Endometrial microvascular endothelial cells (primary cell): ENCODE data around the gene SIK1. TPM values are rescaled to one million over a fixed set of nuclear protein-coding genes. Genes with fewer than 3 reads are reported as not detected.
"Not testable (repeated sequence)": the region's sequence is repeated elsewhere in the genome, so short reads cannot be mapped to it uniquely, and the experiment has no call there.

ENCODE experiments used
- in situ Hi-C: cut with HindIII; loops from 2 replicates; pipeline ENCODE4 v1.10.0; 2017; ENCODE audit warnings: low sequenced_read_pairs, low pct_unique_long_range_greater_than_20kb; ENCODE audit errors: inconsistent ontology term
- total RNA-seq: library from RNA; depleted of rRNA; stranded (reverse); fragments of >200 nt; gene quantifications from one replicate; pipeline ENCODE4 v1.2.3, GENCODE V29; 2015; ENCODE audit errors: inconsistent ontology term

Gene SIK1
- total RNA-seq, 1 donor from 2014 or later = 0.09 TPM

DNA sequence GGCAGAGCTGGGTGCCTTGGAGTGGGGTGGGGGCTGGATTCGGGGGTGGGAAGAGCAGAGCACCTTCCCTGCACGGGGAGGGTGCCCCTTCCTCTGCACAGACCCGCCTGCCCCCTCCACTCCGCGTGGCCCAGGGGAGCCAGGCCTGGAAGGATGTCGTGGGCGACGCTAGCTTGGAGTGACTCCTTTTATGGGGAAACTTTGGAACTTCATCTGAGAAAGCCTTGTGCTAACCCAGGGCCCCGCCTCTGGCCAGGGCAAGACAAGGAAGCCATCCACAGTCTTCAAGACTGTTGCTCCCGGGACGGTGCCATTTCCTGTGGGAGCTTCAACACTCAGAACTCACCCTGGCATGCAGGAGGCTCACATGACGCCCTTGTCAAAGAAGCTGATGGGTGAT, 15.6 kb upstream of the SIK1 start:
- in situ Hi-C loops = not testable (repeated sequence)

DNA sequence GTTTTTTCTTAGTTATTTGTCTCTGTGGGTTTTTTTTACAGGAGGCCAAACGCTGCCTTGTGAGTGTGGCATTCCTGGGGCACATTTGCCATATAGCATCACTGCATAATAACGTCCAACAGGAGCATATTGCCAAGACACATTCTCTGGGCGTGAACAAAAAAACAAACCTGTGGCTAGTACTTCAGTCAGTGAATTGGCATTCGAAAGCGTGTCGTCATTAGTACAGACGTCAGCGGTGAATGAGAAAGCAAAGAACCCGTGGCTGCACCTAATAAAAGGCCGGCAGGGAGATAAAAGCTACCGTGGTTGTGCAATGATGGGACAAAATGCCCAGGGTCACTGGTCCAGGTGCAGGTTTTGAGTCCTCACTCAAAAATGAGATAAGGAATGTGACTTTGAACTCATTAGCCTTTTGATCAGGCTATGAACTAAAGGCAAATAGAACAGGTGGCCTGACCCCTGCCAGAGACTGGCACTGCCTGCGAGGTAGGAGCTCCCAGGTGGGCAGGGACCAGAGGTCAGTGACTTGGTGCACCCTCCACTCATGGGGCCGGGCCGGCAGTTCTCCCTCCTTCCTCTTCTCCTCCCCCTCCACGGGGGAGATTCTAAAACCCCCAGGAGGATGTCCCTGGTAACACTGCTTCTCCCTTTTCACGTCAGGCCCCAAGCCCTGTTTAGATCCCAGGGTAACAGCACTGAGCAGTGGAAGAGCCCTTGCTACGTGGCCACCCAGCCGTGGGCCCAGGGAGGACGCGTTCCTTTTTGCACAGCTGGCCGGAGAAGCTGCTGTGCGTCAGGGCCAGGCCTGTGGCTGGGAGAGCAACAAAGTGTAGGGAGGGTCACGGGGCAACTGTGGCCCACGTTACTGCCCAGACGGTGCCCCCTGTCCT, 14.2 kb upstream of the SIK1 start:
- in situ Hi-C loops = not testable (repeated sequence)

DNA sequence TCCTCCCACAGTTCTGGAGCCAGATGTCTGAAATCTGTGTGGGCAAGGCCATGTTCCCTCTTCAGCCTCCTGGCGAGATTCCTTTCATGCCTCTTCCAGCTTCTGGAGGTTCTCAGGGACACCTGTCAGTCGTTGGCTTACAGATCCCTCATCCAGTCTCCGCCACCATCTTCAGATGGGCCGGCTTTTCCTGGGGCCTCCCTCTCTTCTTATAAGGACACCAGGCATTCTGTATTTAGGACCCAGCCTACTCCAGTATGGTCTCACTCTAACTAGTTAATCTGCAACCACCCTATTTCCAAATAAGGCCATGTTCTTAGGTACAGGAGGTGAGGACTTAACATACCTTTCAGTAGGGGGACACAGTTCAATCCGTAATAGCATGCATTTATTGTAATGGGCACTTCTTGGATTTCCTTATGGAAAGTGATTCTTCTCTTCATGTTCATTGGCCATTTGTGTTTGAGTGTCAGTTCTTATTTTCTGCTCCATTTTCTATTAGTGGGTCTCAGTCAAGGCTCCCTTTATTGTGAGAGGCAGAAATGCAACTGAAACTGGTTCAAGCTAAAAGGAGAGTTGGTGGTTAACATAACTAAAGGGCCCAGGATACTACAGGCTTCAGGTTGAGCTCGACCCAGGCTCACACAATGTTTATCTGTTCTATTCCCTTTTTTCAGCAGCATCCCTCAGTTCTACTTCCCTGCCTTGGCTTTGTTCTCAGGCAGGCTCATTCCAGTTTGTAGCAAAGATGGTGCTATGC, 12.6 kb upstream of the SIK1 start:
- in situ Hi-C loops = not testable (repeated sequence)

- in situ Hi-C loops = not testable (repeated sequence)
These were observed 9.3 kb upstream of the SIK1 start for GRCh38 chr21:43436272-43436671.

- in situ Hi-C loops = not testable (repeated sequence)
These were observed 6.6 kb upstream of the SIK1 start for GRCh38 chr21:43433340-43434136.

- in situ Hi-C loops = not testable (repeated sequence)
These were observed 4.0 kb upstream of the SIK1 start for GRCh38 chr21:43430830-43431416.

DNA sequence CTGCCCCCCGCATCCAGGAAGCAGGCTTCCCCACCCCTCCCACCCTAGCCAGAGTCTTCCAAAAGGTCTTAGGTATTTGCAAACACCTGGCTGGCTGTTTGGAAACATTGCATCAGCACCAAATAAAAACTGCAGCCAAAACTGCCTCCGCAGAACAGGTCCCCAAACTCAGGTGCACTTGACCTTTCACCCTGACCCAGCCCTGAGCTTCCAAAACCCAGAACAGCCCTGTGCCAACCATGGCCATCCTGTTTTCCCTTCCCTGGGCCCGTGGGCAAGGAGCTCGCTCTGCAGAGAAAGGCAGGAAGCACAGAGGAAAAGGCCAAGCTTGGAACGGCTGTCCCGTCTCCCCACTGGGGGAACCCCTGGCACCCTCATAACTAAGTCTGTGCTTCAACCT, 2.0 kb upstream of the SIK1 start:
- in situ Hi-C loops = not testable (repeated sequence)

DNA sequence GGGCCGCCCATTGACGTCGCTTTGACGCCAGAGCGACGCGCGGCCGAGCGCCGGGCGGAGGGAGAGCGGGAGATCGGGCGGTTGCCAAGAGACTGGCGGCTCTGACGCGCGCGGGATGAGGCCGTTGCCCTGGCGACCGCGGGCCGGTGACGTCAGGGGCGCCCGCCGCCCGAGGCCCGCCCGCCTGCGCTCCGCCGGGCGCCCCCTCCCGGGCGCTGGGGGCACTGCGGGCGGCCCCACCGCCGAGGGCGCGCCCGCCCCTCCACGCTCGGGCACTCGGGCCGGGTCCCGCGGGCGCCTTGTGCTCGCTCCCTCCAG, 270 bp upstream of the SIK1 start:
- in situ Hi-C loops = not testable (repeated sequence)

- in situ Hi-C loops = not testable (repeated sequence)
These were observed 927 bp downstream of the SIK1 start for GRCh38 chr21:43426004-43426403.

DNA sequence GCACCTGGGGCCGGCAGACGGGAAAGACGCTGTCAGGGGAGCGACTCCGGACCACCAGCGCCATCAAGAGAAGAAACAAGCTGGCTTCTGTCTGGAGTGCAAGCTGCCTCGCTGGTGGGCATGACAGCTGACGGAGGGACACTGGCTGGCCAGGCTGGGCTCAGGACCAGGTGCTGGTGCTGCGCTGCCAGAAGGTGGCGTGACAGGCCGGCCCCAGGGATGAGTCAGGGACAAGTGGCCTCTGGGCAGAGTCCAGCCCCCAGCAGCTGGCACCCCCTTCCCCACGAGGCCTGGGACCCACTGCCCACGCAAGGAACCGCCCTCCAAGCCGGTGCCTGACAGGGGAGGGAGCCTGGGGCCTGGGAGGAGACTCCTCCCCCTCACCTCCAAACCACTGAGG, 7.5 kb downstream of the SIK1 start:
- in situ Hi-C loops = not testable (repeated sequence)

GRCh38 chr21:43414576-43414975, 12.4 kb downstream of the SIK1 start:
- in situ Hi-C loops = not testable (repeated sequence)

DNA sequence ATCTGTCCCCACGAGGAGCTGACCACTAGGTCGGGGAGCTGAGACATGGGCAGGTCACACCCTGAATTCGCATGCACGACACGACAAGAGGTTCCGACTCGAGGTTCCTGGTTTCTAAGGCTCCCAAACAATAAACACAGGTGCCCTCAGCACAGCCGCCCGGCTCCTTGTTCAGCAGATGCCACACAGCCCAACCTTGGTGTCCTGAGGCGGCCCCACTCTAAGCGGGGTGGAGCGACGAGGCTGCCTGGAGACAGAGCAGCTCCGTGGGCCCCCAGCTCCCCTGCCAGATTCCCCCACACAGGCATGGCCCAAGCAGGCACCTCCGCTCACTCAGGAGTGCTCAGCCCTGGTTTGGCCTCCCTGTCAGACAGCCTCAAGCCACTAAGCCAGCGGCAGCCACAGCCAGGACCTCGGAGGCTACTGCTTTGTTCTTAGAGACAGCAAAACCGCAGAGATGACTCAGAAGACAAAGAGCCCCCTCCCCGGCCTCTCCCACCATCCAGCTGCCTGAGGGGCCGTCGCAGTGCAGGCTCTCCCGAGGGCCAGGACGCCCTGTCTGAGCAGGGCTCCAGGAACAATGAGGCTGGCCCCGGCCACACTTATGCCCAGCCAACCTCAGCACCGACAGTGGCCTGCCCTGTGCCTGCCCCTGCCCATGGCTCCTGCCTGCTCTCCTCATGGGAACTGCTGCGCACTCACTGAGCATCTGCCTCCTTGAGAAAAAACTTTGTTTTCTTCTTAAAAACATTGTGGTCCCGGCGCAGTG, 14.7 kb downstream of the SIK1 start:
- in situ Hi-C loops = not testable (repeated sequence)

DNA sequence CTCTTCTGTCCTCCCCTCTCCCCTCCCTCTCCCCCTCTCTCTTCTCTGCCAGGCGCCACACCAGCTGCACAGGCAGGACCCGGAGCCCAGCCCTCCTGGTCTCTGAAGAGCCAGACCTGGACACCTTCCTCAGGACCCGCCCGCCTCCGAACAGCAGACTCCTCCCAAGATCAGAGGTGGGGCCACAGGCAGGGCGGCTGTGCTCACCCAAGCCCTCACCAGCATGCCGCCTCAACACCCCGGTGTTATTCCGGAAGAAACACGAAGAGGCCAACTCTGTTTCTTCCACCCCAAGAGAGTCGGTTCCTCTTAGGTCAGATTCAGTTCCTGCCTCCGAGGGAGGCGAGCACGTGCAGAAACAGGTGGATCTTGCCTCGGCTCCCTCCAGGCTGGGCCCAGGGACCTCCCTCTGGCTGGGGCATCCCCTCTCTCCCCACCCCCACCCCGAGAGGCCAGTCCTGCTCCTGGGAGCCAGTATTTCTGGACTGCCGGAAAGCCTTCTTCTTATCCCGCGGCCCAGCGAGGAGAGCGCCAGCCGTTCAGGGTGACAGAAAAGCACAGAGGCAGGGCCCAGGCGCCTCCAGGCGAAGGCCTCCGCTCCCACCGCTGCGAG, 16.4 kb downstream of the SIK1 start:
- in situ Hi-C loops = not testable (repeated sequence)

DNA sequence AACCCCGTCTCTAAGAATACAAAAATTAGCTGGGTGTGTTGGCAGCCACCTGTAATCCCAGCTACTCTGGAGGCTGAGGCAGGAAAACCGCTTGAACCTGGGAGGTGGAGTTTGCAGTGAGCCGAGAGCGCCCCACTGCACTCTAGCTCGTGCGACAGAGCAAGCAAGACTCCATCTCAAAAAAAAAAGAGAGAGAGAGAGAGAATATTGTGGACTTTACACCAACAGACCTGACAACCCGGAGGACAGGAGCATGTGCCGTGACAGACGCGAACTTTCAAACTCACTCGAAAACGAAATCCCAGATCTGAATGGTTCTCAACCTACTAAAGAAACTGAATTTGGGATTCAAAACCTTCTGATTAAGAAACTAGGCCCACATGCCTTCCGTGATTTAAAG, 19.8 kb downstream of the SIK1 start:
- in situ Hi-C loops = not testable (repeated sequence)

- in situ Hi-C loops = not testable (repeated sequence)
These were observed 22.5 kb downstream of the SIK1 start for GRCh38 chr21:43404450-43404849.

GRCh38 chr21:43403651-43404430, 23.1 kb downstream of the SIK1 start:
- in situ Hi-C loops = not testable (repeated sequence)

- in situ Hi-C loops = not testable (repeated sequence)
These were observed 25.8 kb downstream of the SIK1 start for GRCh38 chr21:43401125-43401524.
